ENCODE measurements around the gene CCDC178.

Gene CCDC178

DNA sequence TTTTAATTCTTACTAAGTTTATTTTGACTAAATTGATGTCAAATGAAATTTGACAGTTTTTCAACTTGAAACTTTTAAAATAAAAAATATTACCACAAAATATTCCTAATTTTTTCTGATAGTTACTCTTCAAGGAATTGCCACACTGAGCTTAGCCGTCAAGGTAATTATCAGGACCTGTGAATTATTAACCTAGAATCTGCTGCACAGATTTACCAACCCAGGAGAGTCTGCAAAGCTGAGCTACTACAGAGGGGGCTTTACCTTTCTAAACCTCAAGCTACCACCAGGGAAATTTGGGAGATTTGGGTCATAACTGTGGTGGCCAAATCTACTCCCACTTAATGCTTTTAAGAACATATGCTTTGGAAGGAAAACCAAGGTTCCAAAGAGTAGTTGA lies 324.6 kb downstream of the CCDC178 start:
- DNase-seq, result no peak

DNA sequence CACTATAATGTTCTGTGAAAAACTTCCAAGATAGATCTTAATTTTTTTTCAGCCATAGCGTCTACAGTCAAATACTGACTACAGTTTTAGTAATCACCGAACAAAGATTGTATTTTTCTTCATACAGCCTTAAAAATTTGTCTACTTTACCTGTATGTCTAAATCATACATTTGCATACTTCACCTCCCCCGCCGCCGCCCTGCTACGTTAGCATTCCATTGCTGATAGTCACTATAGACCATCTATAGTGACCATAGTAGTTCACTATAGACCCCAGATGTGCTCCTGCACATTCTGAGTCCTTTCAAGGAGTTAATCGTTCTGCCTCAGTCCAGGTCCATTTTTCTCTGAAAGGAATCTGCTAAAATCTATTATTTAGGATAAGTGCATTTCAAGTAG lies 325.0 kb downstream of the CCDC178 start:
- DNase-seq, result no peak

DNA sequence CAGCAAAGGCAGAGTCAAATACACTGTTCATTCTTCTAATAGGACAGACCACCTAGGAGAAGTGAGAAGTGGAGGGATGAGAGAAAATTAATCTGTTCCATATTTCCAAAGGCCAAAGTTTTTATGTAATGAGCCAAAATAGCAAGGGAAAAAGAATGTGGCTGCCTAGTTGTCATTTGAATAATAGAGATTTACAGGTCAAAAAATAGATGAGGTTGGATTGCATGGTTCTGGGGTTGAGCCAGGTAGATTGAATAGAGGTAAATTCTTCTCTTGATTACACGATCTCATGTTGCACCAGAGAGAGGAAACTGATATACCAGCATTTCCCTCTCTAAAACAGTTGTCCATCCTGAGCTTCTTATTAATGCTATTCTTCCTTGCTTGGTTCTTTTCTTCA lies 325.8 kb downstream of the CCDC178 start:
- DNase-seq, result no peak

DNA sequence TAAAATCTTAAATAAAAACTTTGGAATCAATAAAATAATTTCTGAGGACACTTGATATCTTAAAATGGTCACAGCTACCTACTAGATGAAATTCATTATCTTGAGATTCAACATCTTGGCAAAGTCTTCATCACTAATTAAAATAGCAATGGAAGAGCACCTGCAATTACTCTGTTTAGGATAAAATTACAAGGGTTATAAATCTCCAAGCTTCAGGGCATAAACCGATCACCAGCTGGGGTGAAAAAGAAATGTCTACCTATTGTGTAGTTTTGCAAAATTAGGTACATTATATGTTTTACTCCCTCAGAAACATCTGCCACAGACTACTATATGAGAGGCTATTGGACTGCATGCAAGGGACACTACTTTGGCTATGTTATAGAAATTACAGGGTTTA lies 327.1 kb downstream of the CCDC178 start:
- no peak for DNase-seq

DNA sequence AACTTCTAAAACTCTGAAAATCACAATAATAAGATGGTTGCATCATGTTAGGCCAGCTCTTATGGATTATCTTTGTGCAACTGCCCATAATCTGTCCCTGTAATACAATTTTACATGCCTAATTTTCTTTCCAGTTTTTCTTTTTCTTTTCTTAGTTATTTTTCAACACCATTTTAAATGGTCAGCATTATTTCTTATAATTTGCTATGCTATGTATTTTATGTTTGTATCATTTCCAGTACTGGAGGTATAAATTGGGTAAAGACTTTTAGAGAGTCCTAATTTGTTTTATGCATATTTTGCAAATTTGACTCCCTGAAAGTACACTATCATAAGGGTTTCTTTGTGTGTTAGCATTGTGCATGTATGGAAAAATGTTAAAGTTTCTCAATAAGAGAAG lies 333.0 kb downstream of the CCDC178 start:
- no peak for DNase-seq

DNA sequence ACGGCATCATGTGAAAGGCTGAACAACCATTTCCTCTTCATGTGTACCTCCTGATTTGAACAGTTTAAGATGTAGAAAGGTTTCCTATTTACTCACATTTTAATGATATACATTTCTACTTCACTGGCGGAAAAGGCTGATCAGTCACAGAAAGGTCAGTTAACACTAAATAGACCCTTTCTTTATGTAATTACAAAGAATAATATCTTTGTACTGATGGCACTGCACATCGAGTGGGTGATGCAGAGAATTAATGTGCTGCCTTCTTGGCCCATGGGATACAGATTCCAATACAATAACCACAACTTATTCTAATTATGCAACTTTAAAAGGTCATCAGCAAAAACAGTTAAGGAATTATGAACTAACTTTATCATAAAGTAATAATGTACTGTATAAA lies 339.2 kb downstream of the CCDC178 start:
- DNase-seq, result no peak

DNA sequence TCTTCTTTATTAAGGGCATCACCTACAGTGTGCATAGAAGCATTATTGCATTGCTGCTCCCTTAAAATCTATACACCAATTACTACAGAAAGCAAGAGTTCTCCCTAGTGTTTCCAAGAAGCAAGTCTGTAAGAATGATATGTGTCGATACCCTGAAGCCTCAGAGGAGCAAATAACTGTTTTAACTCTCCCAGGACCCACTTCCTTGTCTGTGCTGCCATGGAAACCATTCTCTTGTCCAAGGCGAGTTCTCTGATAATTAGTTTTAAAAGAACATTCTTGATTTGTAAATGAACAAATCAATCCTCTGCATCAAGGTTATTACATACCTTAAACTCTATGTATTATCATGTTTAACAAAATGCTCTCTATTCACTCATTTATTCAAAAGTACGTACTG lies 340.9 kb downstream of the CCDC178 start:
- DNase-seq, result no peak

DNA sequence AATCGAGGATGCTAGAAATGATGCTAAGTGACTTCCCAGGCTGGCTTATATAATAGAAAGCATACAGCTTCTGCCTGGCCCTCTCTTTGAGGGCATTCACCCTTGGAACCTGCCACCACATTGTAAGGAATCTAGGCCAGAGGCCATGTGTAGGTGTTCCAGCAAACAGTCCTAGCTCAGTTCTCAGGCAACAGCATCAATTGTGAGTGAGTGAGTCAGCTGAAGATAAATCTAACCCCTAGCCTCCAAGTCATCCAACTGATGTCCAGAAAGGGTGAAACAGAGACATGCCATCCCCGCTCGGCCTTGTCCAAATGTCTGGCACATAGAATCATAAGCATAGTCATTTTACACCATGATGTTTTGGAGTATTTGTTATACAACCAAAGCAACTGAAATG lies 343.4 kb downstream of the CCDC178 start:
- no peak for DNase-seq

DNA sequence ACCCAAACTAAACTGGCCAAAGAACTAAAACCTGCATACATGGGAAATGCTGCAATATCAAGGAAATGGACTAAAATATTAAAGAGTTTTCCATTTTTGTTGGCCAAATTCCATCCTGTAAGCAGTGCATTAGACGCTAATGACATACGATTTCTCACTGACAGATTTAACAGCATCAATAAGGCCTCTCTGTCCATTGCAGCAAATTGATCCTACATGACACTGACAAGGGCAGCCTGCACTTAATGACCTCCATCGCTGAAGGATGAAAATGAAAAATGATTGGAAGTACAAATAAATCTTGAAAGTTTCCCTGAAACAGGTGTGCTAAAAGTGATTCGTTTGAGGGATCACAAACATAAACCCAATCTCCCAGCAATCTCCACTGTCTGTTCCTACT lies 350.1 kb downstream of the CCDC178 start:
- DNase-seq, result no peak

DNA sequence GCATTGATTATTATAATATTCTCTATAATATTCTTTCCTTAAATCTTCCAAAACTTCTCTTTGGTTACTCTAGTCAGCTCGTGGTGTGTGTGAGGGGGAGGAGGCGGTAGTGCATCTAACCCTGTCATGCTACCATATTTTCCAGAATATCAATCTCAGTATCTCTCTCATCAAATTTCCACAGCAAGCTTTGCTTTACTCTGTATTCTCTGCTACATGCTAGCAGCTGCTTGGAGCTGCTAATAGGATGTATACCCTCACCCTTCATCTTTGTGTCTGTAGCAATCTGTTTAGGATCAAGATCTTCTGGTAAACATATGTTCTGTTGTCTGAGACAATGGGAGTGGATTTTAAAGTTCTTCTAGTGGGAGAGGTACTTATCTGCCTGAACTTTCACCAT lies 363.9 kb downstream of the CCDC178 start:
- no peak for DNase-seq

DNA sequence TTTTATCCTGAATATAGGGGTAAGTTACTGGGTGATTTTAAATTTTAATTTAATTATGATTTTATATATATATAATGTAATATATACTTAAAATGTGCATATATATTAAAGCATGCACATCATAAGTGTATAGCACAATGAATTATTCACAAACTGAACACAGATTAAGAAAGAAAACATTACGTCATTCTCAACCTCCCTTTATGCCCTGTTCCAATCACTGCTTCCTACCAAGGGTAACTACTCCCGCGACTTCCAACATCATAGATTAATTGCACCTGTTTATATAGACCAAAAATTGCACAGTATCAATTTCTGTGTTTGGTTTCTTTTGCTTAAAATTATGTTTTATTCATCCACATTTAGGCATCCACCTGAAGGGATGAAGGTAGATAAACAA lies 366.4 kb downstream of the CCDC178 start:
- DNase-seq, result no peak

DNA sequence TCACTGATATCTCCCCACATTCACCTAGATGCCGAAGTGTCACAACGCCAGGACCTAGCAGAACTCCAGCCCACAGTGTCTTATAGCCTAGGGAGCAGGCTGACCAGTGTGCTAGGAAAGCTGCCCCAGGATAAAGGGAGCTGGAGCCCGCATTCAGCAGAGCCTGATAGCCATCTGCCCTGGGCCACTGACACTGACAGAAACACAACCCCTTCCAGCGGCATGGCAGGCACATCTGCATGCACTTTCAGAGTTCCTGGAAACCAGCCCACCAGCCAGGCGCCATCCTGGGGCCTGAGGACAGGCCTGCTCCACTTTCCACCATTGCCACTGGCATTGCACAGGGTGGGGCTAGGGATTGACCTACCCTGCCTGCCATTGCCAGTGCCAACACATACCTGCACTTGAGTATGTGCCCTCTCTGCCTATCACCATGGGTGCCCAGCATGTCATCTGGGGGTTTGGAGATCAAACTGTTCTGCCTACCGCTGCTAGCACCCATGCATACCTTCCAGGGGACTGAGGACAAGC lies 377.6 kb downstream of the CCDC178 start:
- DNase-seq, result no peak

DNA sequence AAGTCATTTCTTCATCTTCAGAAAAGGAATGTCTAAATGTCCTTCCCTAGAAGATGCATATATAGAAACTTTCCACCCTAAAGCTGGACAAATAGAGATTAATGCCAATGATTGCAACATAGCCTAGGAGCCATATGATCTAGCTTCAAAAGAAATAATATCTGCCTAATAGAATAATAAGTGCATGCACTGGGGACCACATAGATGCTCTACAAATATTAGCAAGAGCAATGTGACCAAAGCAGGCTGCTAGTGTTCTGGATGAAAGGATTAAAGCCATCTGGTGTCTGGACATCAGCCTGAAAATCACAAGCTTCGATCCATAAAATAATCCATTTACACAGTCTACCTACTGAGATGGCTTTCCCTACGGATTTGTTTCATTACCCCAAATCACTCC lies 387.6 kb downstream of the CCDC178 start:
- DNase-seq, result no peak

DNA sequence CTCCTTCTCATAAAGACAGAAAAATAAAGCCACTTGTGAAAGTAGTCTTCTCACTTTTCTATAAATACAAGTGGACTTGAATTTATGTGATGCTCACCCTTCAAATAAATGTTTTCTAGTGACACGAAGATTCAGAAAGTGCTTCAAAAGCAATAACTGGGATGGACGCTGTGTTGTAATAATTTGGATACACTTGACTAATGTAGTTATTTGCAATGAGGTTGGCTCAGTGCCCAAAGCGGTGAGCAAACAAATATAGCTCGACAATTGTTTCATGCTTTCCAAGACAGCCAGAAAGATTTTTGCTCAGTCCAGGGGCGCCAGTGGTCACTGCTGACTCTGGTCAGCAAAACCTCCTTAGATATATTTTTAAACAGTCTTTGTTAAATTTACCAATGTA lies 389.1 kb downstream of the CCDC178 start:
- peak; percentile 45 for DNase-seq

DNA sequence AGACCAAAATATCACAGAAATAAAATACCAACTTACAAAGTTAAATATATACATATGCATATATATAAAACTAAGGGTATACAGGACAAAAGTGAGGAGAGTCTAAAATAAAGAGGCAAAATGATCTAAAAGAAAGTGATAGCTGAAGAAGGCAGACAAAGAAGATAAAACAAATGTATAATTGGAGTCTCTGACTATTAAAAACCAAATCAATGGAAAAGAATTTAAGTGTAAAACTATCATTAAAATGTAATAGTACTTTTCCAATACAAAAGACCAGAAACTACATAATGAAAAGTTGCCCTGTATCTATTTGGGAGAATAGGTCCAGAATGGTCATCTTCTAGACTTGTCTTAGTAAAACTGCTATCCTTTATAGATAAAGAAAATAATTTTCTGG lies 400.3 kb downstream of the CCDC178 start:
- no peak for DNase-seq

DNA sequence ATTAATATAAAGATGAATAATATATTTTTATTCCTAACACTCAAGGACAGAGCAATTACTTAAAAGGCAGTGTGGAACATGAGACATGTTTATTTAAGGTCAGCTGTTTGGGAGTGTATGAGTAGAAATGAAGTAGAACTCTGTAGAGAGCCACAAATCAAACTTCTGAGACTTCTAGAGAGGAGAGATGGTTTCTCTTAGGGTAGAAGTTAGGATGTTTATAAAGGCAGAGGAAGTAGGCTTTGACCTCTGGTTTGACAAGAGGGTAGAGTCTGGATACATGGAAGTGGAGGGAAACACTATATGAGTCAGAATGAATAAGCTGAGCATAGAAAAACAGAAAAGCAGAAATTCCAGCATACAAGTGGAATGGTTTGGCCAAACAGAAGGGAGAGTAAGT lies 405.6 kb downstream of the CCDC178 start:
- DNase-seq, result no peak

DNA sequence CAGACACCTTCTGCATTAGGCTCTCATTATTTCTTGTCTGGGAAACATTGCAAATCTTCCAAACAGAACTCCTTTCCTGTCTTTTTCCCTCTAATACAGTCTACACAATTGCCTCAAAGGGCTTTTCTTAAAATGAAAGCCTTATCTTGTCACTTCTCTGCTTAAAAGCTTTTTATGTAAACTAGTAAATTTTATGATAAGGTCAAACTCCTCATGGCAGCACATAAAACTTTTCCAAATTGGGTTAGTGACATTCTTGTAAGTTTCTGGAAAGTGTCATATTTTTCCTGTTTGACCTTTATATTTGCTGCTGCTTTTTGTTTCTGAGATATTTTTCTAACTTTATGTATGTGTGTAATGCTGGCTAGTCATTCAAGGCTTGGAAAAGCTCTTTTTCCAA lies 406.3 kb downstream of the CCDC178 start:
- DNase-seq, result no peak

DNA sequence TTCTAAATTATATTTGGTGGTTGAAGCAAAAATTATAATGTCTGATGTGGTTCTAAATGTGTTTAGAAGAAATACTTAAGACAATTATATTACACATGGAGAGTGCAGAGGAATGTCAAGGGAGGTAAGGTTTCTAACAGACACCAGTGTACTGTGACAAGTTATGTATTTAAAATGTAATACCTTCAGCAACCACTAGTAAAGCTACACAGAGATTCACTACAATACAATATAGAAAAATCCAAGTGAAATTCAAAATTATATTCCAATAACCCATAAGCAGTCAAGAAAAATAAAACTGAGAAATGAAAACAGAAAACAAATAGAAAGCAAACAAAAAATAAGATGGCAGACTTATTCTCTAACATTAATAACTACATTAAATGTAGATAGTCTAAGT lies 418.2 kb downstream of the CCDC178 start:
- no peak for DNase-seq

DNA sequence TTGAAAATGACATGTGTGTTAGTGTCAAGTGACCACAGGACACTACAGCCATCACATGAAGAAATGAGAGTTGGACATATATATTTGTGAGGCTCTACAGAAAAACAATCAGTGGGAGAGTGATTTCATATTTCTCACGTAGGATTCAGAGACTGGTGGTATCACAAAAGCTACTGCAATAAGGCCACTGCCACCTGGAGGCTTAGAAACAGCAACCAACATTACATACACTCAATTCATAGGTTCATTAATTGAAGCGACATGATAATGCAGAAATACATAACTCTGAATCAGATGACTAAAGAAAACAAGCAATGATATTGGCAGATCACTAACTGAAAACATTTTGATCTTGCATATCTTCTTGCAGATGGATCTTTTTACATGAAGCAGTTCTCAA lies 419.6 kb downstream of the CCDC178 start:
- DNase-seq, result no peak

DNA sequence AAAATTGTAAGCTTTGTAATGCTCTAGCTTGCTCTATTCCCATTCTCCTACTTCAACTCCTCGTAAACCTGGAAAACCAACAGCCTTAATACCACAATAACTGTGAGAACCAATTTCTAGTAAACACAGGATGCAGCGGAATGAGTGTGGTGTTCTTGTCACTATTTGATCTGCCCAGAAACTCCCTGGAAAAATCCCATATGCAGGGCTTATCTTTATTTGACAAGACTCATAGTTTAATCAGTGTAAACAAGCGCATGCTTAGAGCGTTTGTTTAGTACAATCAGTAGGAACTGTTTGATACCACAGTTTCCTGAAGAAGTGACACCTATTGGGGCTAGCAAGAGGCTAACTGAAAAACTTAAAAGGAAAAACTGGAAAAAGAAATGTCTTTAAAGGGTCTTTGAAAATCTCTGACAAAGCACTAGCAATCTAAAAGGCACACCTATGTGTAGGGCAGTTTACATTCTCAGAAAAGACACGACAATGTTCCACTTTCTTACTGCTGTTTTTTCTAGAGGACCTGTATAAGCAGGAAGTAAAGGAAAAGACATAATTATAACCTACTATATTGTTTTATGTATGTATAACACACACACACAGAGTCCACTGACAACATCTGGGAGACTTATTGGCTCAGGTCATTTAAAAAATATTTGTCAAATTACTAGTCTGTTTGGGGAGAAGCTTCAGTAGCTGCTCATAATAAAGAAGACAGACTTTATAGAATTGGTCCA lies 426.3 kb downstream of the CCDC178 start:
- DNase-seq, result no peak

DNA sequence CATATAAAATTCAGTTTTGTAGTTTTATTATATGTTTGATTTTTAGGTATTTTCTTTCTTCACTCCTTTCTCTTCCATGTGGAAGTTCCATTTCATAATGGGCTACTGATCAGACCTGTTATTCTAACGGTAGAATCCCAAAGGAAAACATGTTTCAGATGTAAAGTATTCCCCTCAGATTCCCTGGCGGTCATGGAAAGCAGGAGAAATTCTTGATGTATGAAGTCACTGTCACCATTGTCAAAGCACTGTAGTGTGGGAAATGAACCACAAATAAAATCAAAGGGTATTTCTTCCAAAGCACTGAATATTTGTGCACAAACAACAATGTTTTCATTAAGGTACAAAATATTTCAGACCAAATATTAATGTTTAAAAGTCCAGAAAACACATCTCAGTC lies 430.4 kb downstream of the CCDC178 start:
- no peak for DNase-seq

DNA sequence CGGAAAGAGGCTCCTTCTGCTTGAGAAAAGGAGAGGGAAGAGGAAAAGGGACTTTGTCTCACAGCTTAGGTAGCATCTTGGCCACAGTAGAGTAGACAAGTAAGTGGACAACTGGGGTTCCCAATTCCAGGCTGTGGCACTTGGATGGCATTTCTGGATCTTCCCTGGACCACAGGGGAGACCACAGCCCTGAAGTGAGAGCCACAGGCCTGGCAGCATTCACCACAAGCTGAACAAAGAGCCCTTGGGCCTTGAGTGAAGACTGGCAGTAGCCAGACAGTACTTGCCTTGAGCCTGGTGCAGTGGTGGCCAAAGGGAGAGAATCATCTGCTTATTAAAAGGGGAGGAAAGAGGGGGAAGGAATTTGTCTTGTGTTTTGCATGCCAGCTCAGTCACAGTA lies 441.6 kb downstream of the CCDC178 start:
- no peak for DNase-seq

DNA sequence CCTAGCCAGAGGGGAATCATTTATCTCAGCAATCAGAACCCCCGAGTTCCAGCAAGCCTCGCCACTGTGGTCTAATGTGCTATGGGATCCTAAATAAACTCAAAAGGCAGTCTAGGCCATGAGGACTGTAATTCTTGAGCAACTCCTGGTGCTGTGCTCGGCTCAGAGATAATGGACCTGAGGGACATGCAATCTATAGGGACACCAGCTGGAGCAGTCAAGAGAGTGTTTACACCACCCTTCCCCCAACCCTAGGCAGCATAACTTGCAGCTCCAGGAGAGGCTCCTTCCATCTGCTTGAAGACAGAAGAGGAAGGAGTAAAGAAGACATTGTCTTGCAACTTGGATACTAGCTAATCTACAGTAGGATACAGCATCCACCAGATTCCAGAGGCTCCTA lies 442.2 kb downstream of the CCDC178 start:
- DNase-seq, result no peak

DNA sequence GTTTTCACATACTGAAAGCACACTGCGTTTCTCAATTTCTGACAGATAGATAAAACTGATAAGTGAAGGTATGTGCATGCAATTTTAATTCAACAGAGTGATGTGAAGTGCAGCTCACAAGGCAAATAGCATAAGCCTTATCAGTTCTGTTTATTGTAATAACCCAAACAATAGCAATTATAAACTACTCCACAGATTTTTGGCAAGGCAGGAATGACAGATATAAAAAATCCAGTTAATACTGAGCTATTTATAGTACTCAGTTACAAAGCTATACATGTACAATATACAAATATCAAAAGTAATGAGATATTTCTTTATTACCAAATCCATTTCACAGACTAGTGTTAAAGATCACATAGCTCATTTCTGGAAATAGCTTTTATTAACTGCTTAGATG lies 456.8 kb downstream of the CCDC178 start:
- DNase-seq, result no peak

DNA sequence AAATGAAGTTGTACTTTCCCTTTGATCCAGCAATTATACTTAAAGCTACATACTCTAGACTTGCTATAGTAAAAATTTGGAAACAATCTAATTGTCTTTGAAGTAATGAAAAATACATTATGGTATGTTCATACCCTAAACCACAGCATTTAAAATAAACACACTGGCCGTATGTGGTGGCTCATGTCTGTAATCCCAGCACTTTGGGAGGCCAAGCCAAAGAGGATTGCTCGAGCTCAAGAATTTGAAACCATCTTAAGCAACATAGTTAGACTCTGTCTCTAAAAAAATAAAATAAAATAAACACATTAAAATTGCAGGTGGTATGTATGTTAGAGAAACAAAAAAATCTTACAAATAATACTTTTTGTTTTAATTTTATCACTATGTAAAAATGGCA lies 459.6 kb downstream of the CCDC178 start:
- DNase-seq, result no peak
